Measurements from ENCODE around the gene FZD7.

FZD7 gene

GRCh38 chr2:202066875-202067274 is 33.2 kb downstream of the FZD7 start:
- Histone ChIP-seq H3K36me3 (ENCODE audit: insufficient read depth, low read length) (no peaks in the 10 kb centered on the region), H4K20me1 (ENCODE audit: insufficient read depth, low read length, poor library complexity, severe bottlenecking) (no peaks in the 10 kb centered on the region), H2AFZ (ENCODE audit: low read length) (no peak overlapping the region), H3K79me2 (ENCODE audit: insufficient read depth, low read length) (no peaks in the 10 kb centered on the region), H3K27me3 (ENCODE audit: insufficient read depth, low read length, poor library complexity, severe bottlenecking) (no peaks in the 10 kb centered on the region), H3K9me3 (ENCODE audit: insufficient read depth, low read depth, low read length) (no peaks in the 10 kb centered on the region), H3K4me1 (ENCODE audit: insufficient read depth, low read length, poor library complexity, severe bottlenecking) (no peaks in the 10 kb centered on the region), H3K4me2 (ENCODE audit: low read depth, low read length, poor library complexity, severe bottlenecking) (no peak overlapping the region), H3K9me2 (replicated peaks; ENCODE audit: low read depth, low read length) (no peaks in the 10 kb centered on the region), H3K4me3 (ENCODE audit: low read length, poor library complexity, severe bottlenecking) (no peak overlapping the region), H3K9ac (ENCODE audit: low read depth, low read length, poor library complexity, severe bottlenecking) (no peak overlapping the region), H3F3A (ENCODE audit: low read depth) (no peaks in the 10 kb centered on the region)
- TF ChIP-seq EZH2phosphoT487 (IDR thresholded peaks at IDR 0.05; ENCODE audit: borderline replicate concordance) (no peak), CTCF (conservative IDR thresholded peaks at IDR 0.05; ENCODE audit: low read length) (no peak)

- Histone ChIP-seq H3K9me2 (replicated peaks; ENCODE audit: low read depth, low read length) (no peaks in the 10 kb centered on the region), H3K4me3 (ENCODE audit: low read length, poor library complexity, severe bottlenecking) (no peak overlapping the region), H3K4me2 (ENCODE audit: low read depth, low read length, poor library complexity, severe bottlenecking) (no peak overlapping the region), H3K36me3 (ENCODE audit: insufficient read depth, low read length) (no peaks in the 10 kb centered on the region), H4K20me1 (ENCODE audit: insufficient read depth, low read length, poor library complexity, severe bottlenecking) (no peaks in the 10 kb centered on the region), H3K27me3 (ENCODE audit: insufficient read depth, low read length, poor library complexity, severe bottlenecking) (no peaks in the 10 kb centered on the region), H2AFZ (ENCODE audit: low read length) (no peak overlapping the region), H3F3A (ENCODE audit: low read depth) (no peaks in the 10 kb centered on the region), H3K4me1 (ENCODE audit: insufficient read depth, low read length, poor library complexity, severe bottlenecking) (no peaks in the 10 kb centered on the region), H3K79me2 (ENCODE audit: insufficient read depth, low read length) (no peaks in the 10 kb centered on the region), H3K9me3 (ENCODE audit: insufficient read depth, low read depth, low read length) (no peaks in the 10 kb centered on the region), H3K9ac (ENCODE audit: low read depth, low read length, poor library complexity, severe bottlenecking) (no peak overlapping the region)
- TF ChIP-seq CTCF (conservative IDR thresholded peaks at IDR 0.05; ENCODE audit: low read length): no peak
- no peak for TF ChIP-seq EZH2phosphoT487 (IDR thresholded peaks at IDR 0.05; ENCODE audit: borderline replicate concordance)
These were observed 33.9 kb downstream of the FZD7 start for GRCh38 chr2:202067589-202067988.

GRCh38 chr2:202069170-202070067 is 35.8 kb downstream of the FZD7 start:
- no peak overlapping the region for H3K4me3 ChIP-seq (ENCODE audit: low read length, poor library complexity, severe bottlenecking)
- no peak overlapping the region for H3K9ac ChIP-seq (ENCODE audit: low read depth, low read length, poor library complexity, severe bottlenecking)
- no peaks in the 10 kb centered on the region for H4K20me1 ChIP-seq (ENCODE audit: insufficient read depth, low read length, poor library complexity, severe bottlenecking)
- H3K79me2 ChIP-seq (ENCODE audit: insufficient read depth, low read length): no peaks in the 10 kb centered on the region
- TF ChIP-seq EZH2phosphoT487 (IDR thresholded peaks at IDR 0.05; ENCODE audit: borderline replicate concordance): no peak
- TF ChIP-seq CTCF (conservative IDR thresholded peaks at IDR 0.05; ENCODE audit: low read length): no peak
- H3K4me2 ChIP-seq (ENCODE audit: low read depth, low read length, poor library complexity, severe bottlenecking): no peak overlapping the region
- no peak overlapping the region for H2AFZ ChIP-seq (ENCODE audit: low read length)
- no peaks in the 10 kb centered on the region for H3K9me2 ChIP-seq (replicated peaks; ENCODE audit: low read depth, low read length)
- no peaks in the 10 kb centered on the region for H3K27me3 ChIP-seq (ENCODE audit: insufficient read depth, low read length, poor library complexity, severe bottlenecking)
- H3K36me3 ChIP-seq (ENCODE audit: insufficient read depth, low read length): no peaks in the 10 kb centered on the region
- H3K9me3 ChIP-seq (ENCODE audit: insufficient read depth, low read depth, low read length): no peaks in the 10 kb centered on the region
- H3K4me1 ChIP-seq (ENCODE audit: insufficient read depth, low read length, poor library complexity, severe bottlenecking): no peaks in the 10 kb centered on the region
- no peaks in the 10 kb centered on the region for H3F3A ChIP-seq (ENCODE audit: low read depth)
